PFSK-1 (cell line): ENCODE measurements around the gene SMIM22. TPM values are rescaled to one million over a fixed set of nuclear protein-coding genes. Genes with fewer than 3 reads are reported as not detected.

Source experiments
- FOXP2 ChIP-seq: optimal IDR thresholded peaks from 2 replicates; pipeline ENCODE3; 2011; ENCODE audit warnings: borderline replicate concordance, control low read depth, inconsistent platforms; ENCODE audit not compliant: insufficient read depth; ENCODE audit errors: extremely low read length, extremely low read depth
- POLR2AphosphoS5 ChIP-seq: IDR thresholded peaks from 2 replicates; pipeline ENCODE4 v1.6.1; 2012; ENCODE audit warnings: low read depth, mild to moderate bottlenecking, control low read depth, low read length, moderate library complexity
- REST ChIP-seq, 2 experiments: IDR thresholded peaks; 2 replicates each; pipeline versions ENCODE4 v1.6.1 to v1.8.0; 2011 to 2012; ENCODE audit warnings: low read depth in 2 of 2, low read length in 2 of 2, control low read depth in 1 of 2, inconsistent platforms in 1 of 2, mild to moderate bottlenecking in 1 of 2, moderate library complexity in 1 of 2; ENCODE audit not compliant: insufficient read depth in 1 of 2
- SIN3A ChIP-seq: IDR thresholded peaks from 2 replicates; pipeline ENCODE4 v1.6.1; 2012; ENCODE audit warnings: mild to moderate bottlenecking, low read length, moderate library complexity, borderline replicate concordance; ENCODE audit not compliant: insufficient read depth
- TAF1 ChIP-seq: IDR thresholded peaks from 2 replicates; pipeline ENCODE4 v1.6.1; 2012; ENCODE audit warnings: low read length, control low read depth, borderline replicate concordance; ENCODE audit not compliant: insufficient read depth
- polyA plus RNA-seq: library from polyadenylated mRNA; unstranded; fragments of >200 nt; gene quantifications from one replicate; pipeline ENCODE4 v1.2.1, GENCODE V29; 2012; ENCODE audit warnings: low read depth, missing spikeins; ENCODE audit not compliant: insufficient read length

SMIM22 gene
- 0.74 TPM for polyA plus RNA-seq

DNA sequence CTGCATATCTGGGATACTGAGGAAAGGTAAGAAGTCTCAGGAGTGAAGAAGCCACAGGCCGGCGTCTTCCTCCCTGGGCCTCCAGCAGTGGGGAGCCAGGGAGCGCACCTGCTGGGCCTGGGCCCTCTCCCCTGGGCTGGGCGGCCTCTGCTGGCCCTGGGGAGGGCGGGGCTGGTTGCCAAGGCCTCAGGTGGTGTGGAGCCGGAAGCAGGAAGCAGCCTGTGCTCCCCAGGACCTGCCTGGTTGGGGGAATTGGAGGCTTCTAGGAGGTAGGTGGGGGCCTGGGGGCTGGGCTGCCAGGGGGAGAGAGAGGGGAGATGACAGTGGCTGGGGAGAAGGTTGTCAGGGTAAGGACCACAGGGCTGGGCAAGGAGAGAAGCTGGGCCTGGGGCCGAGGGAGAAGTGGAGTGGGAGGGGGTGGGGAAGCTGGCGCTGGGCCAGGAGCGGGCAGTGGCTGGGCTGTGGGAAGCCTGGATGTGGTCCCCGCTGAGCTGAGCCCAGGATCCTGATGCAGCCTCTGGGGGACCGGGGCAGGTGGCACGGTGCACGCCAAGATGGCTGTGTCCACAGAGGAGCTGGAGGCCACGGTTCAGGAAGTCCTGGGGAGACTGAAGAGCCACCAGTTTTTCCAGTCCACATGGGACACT is at the start of gene SMIM22:
Gene SMIM22, plus strand, starts transcription at position 189 of the 647 bp plus-strand sequence. Its CDS starts 366 bp downstream, at position 555.
- TF ChIP-seq REST (IDR thresholded peaks at IDR 0.05; ENCODE audit: insufficient read depth in 1 of 2, low read depth in 2 of 2, low read length in 2 of 2) (no peak), FOXP2 (no peak), POLR2AphosphoS5 (no peak), SIN3A (no peak), TAF1 (no peak)

DNA sequence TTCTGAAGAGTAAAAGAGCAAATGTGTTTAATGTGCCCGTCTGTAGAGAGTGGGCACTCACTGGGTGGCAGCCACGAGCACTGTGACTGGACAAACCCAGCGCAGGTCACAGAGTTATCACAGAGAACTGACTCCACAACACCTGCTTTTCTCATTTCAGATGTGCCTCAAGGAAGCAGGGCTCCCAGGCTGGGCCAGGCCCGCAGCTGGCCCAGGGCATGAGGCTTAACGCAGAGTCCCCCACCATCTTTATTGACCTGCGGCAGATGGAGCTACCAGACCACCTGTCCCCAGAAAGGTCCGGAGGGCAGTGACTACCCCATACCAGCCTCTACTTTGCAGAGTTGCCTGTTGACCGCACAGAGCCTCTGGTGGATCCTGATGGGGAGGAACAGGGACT is 49.0 kb upstream of the SMIM22 start:
- TF ChIP-seq REST (IDR thresholded peaks at IDR 0.05; ENCODE audit: insufficient read depth in 1 of 2, low read depth in 2 of 2, low read length in 2 of 2) = no peak
- TF ChIP-seq POLR2AphosphoS5 = no peak
- no peak for TF ChIP-seq TAF1
- TF ChIP-seq SIN3A = no peak
- TF ChIP-seq FOXP2 = no peak

DNA sequence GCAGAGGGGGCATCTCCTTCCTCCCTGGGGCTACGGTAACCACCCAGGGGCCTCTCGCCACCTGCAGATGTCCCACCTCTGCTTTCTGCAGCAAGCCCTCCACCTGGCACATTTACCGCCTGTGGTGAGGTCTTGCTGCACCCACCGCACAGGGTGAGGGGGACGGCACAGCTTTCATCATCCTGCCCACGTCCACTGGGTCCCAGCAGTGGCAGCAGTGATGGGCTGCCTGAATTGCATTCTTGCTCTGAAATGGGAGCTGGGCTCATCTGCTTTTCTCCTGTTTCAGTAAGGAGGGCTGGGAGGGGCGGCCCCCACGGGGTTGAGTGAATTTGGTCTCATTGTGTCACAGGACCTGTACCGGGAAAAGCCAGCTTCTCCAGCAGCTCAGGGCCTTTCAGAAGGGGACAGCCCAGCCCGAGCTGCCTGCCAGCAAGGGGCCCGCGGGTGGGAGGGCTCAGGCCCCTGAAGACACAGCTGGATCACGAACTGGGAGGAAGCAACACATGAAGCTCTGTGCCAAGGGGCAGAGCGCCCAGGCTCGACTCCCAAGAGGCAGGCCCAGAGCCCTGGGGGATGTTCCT is 48.1 kb upstream of the SMIM22 start:
- TF ChIP-seq TAF1 (no peak), SIN3A (no peak), FOXP2 (no peak), POLR2AphosphoS5 (no peak), REST (IDR thresholded peaks at IDR 0.05; ENCODE audit: insufficient read depth in 1 of 2, low read depth in 2 of 2, low read length in 2 of 2) (no peak)

DNA sequence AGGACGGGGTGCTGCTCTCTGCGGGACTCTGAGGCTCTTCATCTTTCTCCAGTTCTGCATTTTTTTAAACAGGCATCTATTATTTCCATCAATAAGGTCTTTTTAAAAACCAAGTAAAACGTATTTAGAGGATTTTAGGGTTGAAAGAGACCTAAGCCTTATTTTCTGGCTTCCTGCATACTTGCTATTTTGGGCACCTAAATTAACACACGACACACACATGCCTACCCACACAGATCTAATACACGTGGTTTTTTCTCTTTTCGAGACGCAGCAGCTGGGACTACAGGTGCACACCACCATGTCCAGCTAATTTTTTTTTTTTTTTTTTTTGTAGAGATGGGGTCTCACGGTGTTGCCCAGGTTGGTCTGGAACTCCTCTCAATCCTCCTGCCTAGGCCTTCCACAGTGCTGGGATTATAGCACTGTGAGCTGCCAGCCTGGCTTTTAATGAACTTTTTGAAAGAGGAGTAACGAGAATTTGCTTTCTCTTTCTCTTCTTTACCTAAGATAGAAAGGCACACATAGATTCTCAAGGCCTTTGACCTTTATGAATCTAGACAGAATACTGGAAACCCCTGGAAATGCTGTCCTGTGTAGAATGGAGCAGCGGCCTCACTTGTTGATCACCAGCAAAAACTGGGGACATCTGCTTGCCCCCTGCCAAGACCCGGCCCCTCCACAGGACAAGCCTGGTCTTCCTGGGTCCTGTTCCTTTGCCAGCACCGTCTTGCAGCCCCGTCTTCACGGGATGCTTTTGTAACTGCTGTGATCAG is 47.1 kb upstream of the SMIM22 start:
- no peak for TF ChIP-seq TAF1
- TF ChIP-seq POLR2AphosphoS5 = no peak
- TF ChIP-seq FOXP2 = no peak
- TF ChIP-seq REST (IDR thresholded peaks at IDR 0.05; ENCODE audit: insufficient read depth in 1 of 2, low read depth in 2 of 2, low read length in 2 of 2) = no peak
- TF ChIP-seq SIN3A = no peak
